ENCODE measurements around the gene ALKBH8.

DNA sequence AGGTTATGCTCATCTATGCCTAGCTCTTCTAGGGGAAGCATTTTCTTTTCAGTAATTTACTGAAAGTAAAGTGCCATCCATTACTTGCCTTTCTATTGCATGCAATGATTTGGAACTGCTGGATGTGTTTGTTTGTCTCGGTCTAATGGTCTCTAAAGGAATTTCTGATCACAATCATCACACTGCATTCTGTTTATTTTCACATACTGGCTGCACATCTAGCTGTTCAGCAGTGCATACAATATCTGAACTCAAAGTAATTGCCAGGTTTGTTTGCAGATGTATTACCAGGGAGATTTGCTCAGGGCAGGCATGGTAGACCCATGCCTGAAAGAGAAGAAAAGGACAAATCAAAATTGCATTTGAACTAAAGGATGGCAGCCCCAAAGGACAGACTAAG, 71.5 kb downstream of the ALKBH8 start:
- TF ChIP-seq ZNF274 (IDR thresholded peaks at IDR 0.05; ENCODE audit: low read depth, low read length) (no peak), SUZ12 (IDR thresholded peaks at IDR 0.05; ENCODE audit: extremely low read depth, insufficient read depth, insufficient read length) (no peak)
